ENCODE data around the gene EMILIN1.

The EMILIN1 gene

DNA sequence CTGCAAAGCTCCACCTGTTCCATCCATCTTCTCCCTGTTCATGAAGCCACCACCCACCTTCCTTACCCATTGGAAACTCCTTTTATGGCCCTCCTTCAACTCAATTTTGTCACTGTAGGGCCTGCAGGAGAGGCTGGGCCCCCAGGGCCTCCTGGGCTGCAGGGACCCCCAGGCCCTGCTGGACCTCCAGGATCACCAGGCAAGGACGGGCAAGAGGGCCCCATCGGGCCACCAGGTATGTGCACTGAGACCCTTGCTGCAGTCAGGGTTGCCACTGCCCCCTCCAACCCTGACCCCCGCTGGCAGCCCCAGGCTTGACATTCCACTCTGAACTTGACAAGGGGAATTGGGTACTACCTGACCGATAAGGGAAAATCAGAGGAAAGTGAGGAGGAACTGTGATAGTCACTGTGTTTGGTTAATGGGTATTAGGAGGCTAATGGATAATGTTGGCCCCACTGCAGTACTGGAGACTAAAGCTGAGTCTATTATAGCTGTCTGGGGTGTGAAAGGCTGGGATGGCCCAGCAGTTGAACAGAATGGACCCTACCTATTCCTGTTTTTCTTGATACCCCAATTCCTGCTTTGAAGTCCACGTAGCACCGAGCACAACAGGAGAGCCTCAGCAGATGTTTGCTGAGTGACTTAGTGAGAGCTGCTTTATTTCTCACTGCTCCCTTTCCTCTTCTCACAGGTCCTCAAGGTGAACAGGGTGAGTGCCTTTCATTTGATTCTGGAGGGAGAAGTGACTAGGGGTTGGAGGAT, 6.1 kb downstream of the EMILIN1 start:
- TF ChIP-seq ARNTL (CRISPR knock-in tag; IDR thresholded peaks at IDR 0.05; ENCODE audit: borderline replicate concordance, low read depth) (no peak), BACH2 (CRISPR knock-in tag; IDR thresholded peaks at IDR 0.05; ENCODE audit: borderline replicate concordance) (no peak), TCF4 (CRISPR knock-in tag; IDR thresholded peaks at IDR 0.05; ENCODE audit: borderline replicate concordance) (no peak), SNAI2 (CRISPR knock-in tag; IDR thresholded peaks at IDR 0.05) (no peak)
- TF ChIP-seq, protein P1, sequence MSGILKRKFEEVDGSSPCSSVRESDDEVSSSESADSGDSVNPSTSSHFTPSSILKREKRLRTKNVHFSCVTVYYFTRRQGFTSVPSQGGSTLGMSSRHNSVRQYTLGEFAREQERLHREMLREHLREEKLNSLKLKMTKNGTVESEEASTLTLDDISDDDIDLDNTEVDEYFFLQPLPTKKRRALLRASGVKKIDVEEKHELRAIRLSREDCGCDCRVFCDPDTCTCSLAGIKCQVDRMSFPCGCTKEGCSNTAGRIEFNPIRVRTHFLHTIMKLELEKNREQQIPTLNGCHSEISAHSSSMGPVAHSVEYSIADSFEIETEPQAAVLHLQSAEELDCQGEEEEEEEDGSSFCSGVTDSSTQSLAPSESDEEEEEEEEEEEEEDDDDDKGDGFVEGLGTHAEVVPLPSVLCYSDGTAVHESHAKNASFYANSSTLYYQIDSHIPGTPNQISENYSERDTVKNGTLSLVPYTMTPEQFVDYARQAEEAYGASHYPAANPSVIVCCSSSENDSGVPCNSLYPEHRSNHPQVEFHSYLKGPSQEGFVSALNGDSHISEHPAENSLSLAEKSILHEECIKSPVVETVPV (CRISPR knock-in tag; IDR thresholded peaks at IDR 0.05): no peak
- no peak for ATAC-seq

DNA sequence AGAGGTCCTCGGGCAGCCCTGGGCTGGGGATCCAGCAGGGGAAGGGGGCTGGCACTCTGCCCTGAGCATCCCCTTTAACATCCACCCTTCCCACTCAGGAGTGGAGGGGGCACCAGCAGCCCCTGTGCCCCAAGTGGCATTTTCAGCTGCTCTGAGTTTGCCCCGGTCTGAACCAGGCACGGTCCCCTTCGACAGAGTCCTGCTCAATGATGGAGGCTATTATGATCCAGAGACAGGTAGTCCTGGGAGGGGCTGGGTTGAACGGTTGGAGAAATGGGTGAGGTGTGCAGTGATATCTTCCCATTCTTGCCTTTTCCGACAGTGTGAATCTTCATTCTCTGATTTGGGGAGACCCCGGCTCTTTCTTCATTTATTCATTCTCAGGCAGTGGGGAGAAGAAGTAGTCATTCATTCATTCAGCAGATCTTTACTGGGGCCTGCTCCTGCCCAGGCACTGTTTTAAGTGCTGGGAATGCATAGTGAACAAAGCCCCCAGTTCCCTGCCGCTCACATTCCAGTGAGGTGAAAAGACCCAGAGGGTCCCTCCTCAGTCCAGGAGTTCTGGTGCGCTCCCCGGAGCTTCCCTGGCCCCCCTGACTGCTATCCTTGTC, 6.8 kb downstream of the EMILIN1 start:
- TF ChIP-seq ISL1 (CRISPR knock-in tag; IDR thresholded peaks at IDR 0.05): no peak
- TF ChIP-seq ZC3H10 (CRISPR knock-in tag; IDR thresholded peaks at IDR 0.05): no peak
- TF ChIP-seq SNAI2 (CRISPR knock-in tag; IDR thresholded peaks at IDR 0.05): no peak
- TF ChIP-seq, protein P2, sequence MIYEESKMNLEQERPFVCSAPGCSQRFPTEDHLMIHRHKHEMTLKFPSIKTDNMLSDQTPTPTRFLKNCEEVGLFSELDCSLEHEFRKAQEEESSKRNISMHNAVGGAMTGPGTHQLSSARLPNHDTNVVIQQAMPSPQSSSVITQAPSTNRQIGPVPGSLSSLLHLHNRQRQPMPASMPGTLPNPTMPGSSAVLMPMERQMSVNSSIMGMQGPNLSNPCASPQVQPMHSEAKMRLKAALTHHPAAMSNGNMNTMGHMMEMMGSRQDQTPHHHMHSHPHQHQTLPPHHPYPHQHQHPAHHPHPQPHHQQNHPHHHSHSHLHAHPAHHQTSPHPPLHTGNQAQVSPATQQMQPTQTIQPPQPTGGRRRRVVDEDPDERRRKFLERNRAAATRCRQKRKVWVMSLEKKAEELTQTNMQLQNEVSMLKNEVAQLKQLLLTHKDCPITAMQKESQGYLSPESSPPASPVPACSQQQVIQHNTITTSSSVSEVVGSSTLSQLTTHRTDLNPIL (CRISPR knock-in tag; IDR thresholded peaks at IDR 0.05; ENCODE audit: low read depth): no peak
- ATAC-seq: no peak

DNA sequence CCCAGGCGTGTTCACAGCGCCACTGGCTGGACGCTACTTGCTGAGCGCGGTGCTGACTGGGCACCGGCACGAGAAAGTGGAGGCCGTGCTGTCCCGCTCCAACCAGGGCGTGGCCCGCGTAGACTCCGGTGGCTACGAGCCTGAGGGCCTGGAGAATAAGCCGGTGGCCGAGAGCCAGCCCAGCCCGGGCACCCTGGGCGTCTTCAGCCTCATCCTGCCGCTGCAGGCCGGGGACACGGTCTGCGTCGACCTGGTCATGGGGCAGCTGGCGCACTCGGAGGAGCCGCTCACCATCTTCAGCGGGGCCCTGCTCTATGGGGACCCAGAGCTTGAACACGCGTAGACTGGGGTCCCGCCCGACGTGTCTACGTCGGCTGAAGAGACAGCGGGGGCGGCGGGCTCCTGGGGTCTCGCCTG, 7.3 kb downstream of the EMILIN1 start:
- TF ChIP-seq, protein P3, sequence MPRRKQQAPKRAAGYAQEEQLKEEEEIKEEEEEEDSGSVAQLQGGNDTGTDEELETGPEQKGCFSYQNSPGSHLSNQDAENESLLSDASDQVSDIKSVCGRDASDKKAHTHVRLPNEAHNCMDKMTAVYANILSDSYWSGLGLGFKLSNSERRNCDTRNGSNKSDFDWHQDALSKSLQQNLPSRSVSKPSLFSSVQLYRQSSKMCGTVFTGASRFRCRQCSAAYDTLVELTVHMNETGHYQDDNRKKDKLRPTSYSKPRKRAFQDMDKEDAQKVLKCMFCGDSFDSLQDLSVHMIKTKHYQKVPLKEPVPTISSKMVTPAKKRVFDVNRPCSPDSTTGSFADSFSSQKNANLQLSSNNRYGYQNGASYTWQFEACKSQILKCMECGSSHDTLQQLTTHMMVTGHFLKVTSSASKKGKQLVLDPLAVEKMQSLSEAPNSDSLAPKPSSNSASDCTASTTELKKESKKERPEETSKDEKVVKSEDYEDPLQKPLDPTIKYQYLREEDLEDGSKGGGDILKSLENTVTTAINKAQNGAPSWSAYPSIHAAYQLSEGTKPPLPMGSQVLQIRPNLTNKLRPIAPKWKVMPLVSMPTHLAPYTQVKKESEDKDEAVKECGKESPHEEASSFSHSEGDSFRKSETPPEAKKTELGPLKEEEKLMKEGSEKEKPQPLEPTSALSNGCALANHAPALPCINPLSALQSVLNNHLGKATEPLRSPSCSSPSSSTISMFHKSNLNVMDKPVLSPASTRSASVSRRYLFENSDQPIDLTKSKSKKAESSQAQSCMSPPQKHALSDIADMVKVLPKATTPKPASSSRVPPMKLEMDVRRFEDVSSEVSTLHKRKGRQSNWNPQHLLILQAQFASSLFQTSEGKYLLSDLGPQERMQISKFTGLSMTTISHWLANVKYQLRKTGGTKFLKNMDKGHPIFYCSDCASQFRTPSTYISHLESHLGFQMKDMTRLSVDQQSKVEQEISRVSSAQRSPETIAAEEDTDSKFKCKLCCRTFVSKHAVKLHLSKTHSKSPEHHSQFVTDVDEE (CRISPR knock-in tag; IDR thresholded peaks at IDR 0.05): peak; percentile 30; the same call in 1 of the 2 replicates
- TF ChIP-seq PPARA (CRISPR knock-in tag; IDR thresholded peaks at IDR 0.05; ENCODE audit: borderline replicate concordance) (no peak), GLIS3 (CRISPR knock-in tag; IDR thresholded peaks at IDR 0.05) (peak; percentile 57; the same call in 1 of the 2 replicates)
- ATAC-seq: peak; percentile 54

DNA sequence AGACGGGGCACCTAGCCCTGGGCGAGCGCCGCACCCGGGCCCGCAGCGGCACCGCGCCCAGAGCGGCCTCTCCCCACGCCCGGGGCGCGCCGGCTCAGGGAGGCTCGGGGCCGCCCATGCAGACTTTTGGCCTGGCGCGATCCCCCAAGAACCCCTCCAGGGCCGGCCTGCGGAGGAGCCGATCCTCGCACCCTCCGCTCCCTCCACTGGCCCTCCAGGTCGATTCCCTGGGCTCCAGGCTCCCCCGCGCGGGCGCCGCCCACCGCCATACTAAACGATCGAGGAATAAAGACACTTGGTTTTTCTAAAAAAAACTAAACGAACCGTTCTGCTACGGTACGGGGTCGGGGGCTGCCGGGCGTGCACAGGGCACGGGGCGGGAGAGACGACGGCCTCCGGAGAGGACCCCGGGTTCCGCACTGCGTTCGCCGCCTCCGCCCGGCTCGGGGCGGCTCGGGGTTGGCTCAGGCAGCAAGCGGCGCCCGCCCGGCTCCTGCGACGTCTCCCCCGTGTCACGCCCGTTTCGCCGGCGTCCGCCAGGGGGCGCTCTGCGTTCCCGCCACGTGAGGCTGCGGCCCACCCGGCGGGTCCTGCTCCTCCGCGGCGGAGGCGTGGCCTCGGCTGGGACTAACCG, 7.8 kb downstream of the EMILIN1 start:
- peak; percentile 82 for ATAC-seq
- TF ChIP-seq GLIS3 (CRISPR knock-in tag; IDR thresholded peaks at IDR 0.05) (peak; percentile 51; the same call in 1 of the 2 replicates), ZNF70 (CRISPR knock-in tag; IDR thresholded peaks at IDR 0.05) (peak; percentile 12; the same call in 1 of the 2 replicates), ARNTL (CRISPR knock-in tag; IDR thresholded peaks at IDR 0.05; ENCODE audit: borderline replicate concordance, low read depth) (peak; percentile 76; the same call in 1 of the 2 replicates)
- TF ChIP-seq, protein P3 (CRISPR knock-in tag; IDR thresholded peaks at IDR 0.05): peak; percentile 29; the same call in 1 of the 2 replicates
- TF ChIP-seq, protein P4, sequence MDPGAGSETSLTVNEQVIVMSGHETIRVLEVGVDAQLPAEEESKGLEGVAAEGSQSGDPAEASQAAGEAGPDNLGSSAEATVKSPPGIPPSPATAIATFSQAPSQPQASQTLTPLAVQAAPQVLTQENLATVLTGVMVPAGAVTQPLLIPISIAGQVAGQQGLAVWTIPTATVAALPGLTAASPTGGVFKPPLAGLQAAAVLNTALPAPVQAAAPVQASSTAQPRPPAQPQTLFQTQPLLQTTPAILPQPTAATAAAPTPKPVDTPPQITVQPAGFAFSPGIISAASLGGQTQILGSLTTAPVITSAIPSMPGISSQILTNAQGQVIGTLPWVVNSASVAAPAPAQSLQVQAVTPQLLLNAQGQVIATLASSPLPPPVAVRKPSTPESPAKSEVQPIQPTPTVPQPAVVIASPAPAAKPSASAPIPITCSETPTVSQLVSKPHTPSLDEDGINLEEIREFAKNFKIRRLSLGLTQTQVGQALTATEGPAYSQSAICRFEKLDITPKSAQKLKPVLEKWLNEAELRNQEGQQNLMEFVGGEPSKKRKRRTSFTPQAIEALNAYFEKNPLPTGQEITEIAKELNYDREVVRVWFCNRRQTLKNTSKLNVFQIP (CRISPR knock-in tag; IDR thresholded peaks at IDR 0.05; ENCODE audit: borderline replicate concordance, low read depth): no peak
